ENCODE data around the gene UBE2M.
A peak's percentile ranks its signal among the peaks of the same experiment; 100 is the strongest.

The UBE2M gene

DNA sequence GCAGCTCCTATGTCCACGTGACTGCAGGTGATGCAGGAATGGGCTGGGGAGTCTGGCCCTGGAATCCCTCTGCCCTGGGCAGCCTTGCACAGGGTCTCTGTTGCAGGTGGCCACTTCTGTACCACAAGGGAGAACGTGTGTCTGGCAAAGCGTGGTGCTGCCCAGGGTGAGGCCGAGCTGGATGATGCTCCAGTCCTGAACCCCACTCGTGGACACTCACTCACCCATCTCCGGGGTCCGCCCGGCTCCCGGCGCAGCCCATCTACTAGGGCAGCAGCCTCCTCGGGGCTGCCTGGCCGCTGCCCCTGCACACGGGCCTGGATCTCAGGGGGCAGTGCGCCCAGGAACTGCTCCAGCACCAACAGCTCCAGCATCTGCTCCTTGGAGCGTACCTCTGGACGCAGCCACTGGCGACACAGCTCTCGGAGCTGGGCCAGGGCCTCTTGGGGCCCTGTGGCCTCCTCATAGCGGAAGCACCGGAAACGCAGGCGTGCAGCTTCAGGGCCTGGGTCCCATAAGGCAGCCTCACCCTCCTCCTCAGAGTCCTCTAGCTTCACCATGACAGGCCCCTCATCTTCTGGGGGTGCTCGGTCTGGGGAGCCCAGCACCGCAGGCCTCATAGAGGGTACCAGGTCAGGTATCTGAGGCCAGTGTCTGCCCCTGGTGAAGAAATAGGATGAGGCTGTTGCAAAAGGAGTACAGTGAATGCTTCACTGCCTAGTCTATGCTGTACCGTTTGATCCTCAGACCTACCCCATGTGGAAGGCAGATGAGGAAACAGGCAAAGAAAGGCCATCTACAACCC is 12.6 kb upstream of the UBE2M start:
- DNase-seq (ENCODE audit: low read depth) = no peak

DNA sequence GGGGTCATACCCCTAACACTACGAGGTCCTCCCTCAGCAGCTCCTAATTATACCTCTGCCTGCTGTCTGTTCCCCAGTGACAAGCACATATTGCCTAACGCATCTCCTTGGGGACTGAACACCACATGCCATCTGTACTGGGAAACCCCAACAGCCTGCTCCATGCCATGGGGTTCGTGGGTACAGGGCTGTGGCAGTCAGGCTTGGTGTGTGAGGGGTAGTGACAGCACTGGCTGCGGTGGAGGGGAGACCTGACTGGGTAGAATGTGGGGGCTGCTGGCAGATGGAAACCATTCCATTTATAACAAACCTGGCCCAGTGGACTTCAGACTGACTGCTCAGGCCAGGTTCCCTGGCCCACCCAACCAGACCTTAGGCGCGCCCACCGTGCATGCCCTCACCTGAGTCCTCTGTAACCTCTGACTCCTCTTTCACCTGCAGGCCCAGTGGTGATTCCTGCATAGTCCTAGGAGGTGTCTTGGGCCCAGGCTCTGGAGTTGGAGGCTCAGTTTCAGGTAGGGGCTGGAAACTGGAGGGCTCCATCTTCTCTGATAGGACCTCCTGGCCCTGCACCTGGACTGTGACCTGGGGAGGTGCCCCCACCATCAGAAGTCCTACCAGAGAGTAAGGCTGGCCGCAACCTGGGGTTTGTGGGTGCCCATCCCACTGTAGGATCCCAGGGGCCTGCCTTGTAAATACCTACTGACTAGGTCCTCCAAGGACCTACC is 11.7 kb upstream of the UBE2M start:
- no peak for DNase-seq (ENCODE audit: low read depth)

DNA sequence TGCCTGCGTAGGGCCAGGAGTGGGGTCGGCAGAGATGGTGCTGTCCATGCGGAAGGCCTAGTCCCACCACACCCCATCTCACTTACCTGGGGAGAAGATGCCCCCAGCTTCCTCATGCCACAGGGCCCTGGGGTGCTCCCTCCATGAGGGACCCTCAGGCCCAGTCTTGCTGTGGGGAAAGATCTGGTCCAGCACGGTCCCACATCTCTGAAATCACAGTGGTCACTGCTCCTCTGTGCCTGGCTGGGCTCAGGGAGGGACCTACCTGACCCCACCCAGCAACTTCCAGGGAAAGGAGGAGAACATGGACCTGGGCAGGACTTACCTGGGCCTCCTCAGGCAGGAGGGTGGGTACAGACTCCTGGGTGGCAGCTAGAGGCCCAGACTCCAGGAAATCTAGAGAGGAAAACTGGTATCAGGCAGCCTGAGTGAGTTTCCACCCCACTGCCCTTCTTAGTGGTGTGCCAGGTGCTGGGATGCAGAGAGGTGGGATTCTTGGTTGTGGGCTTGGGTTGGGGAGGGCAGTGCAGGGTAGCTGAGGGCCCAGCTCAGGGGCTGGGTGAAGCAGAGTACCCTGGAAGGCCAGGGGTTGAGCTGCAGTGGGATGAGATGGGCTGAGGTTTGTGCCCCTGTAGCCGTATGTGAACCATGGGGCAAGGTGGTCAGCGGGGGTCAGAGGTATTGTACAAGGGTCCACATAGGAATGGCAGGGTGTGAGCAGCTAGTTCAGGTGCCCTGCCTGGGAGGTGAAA is 11.0 kb upstream of the UBE2M start:
- DNase-seq (ENCODE audit: low read depth) = no peak

DNA sequence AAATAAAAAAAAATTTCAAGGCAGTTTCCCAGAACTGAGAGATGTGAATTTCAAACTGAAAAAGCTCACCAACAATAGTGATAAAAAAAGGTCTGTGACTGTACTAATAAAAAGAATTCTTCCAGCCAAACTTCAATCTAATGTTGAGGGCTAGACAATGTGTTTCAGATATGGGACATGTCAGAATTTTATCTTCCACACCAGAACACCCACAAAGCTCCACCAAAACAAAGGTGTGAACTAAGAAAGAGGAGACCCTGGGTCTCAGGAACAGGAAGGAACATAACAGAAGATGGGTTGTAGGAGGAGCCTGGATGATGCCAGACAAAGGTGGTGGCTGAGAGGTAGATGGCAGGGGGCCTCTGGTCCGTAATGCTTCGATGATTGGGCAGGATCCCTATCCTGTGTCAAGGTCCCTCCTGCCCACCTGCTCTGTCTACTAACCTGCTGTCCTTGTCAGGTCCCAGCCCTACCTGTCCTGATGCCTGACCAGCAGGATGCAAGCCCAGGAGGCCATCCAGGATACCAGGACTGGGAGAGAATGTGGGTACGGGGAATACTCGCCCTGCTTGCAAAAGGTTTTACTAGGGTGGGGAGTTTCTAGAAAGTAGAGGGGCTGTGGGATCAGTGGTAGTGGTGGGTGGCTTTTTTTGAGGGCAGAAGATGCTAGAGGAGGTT is 10.2 kb upstream of the UBE2M start:
- no peak for DNase-seq (ENCODE audit: low read depth)

DNA sequence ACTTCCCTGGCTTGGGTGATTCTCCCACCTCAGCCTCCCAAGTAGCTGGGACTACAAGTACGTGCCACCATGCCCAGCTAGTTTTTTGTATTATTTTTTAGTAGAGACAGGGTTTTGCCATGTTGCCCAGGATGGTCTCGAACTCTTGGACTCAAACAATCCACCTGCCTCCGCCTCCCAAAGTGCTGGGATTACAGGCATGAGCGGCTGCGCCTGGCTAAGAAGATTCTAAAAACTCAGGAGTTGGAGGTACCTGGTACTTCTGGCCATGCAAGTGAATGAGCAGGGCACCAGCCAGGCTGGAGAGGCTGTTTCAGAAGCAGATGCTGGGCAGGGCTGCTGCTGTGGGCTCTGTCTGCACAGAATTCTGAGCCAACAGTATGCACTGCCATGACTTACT is 8.6 kb upstream of the UBE2M start:
- DNase-seq (ENCODE audit: low read depth) = no peak

DNA sequence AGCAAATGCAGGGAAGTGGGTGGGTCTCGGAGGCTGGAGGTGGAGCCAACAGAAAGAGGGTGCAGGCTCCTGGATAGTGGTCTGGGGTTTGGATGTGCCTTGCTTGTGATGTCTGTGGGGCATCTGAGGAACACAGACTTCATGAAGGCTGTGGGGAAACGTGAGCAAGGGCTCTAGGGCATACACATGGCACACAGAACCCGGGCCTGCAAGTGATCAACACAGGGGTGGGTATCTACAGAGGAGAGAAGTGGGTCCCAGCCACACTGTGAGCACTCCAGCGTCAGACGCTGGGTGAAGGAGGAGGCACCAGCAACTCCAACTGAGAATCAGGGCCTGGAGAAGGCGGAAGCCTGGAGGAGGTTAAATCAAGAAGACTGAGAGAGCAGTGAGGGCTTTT is 5.4 kb upstream of the UBE2M start:
- DNase-seq (ENCODE audit: low read depth) = no peak

DNA sequence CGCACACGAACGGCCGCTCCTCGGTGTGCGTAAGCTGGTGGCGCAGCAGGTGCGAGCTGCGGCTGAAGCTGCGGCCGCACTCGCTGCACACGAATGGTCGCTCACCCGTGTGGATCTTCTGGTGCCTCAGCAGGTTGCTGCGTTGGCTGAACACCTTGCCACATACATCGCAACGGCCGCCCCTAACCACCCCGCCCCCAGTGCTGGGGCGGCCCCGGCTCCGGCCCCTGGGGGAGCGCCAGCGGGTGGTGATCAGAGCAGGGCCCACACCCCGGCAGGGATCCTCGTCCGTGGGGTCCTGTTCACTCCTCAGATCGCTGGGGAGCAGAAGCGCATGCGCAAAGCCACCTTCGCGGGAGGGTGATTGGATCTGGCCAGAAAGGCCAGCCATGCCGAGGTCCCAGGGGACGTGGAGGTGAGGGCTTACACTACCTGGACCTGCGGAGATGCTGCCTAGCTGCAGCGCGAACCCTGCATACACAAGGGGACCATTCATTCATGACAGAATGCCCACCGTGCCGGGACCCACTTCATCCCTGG is 4.7 kb upstream of the UBE2M start:
- DNase-seq (ENCODE audit: low read depth) = no peak

DNA sequence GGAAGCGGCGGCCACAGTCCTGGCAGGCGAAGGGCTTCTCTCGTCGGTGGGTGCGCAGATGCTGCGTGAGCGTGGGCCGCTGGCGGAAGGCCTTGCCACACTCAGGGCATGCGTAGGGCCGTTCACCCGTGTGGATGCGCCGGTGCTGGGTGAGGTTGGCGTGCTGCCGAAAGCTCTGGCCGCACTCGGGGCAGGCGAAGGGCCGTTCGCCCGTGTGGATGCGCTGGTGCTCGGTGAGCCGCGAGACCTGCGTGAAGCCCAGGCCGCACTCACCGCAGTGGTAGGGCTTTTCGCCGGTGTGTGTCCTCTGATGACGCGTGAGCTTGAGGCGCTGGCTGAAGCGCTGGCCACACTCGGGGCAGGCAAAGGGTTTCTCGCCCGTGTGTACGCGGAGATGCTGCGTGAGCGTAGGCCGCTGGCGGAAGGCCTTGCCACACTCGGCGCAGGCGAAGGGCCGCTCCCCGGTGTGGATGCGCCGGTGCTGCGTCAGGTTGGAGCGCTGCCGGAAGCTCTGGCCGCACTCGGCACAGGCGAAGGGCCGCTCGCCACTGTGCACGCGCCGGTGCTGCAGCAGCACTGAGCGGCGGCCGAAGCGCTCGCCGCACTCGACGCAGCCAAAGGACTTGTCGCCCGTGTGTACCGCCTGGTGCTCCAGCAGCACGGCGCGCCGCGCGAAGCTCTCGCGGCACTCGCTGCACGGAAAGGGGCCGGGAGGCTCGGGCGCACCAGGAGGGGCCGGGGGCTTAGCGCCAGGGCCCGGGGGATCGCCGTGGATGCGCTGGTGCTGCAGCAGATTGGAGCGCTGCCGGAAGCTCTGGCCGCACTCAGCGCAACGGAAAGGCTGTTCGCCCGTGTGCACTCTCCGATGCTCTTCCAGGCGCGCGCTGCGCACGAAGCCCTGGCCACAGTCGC is 4.0 kb upstream of the UBE2M start:
- DNase-seq (ENCODE audit: low read depth) = no peak

DNA sequence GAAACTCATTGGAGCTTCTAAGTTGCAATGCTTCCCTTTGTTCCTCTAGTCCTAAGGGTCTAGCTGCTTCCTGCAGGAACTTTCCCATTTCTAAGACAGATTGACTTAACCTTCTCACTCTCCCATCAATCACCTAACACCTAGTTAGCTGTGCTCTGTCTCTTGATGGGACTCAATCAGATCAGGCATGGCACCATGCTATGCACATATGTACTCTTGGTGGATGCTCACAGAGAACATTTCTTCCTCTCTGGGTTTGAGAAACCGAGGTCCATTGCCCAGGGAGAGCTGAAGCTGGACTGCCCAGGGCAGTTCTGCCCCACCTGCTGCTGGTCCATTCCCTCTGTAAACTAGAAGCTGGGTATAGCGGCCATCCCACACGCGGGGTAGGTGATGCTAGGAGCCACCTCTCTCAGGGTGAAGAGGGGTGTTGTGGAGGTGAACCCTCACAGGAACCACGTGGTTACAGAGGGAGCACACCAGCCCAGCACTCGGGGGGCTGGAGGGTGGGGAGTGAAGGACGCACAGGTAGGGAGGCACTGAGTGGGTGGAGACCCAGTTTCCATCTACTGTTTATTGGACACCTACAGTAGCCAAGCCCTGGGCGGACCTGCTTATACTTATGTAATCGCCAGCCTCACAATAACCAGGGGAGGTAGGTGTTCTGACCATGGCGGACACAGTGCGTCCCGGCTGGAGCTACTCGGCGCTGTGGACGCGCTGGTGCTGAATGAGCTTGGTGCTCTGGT is 3.1 kb upstream of the UBE2M start:
- DNase-seq (ENCODE audit: low read depth) = no peak

DNA sequence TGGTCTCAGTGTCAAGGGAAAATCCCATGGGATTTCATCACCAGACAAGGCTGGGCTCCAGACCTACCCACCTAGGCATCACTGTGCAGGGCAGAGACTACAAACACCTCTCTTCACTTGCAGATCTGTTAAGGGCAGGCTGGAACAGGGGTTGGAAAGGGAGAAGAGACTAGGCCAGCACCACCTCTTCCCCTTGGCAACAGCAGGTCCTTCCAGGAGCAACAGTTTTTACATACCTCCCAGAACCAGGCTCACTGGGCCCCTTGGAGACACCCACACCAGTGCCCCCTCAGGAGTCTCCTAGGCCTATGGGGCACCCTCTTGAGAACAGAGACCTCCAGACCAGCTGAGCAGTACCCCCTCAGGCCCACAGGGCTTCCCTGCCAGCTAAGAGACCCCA is 2.5 kb upstream of the UBE2M start:
- DNase-seq (ENCODE audit: low read depth) = no peak

DNA sequence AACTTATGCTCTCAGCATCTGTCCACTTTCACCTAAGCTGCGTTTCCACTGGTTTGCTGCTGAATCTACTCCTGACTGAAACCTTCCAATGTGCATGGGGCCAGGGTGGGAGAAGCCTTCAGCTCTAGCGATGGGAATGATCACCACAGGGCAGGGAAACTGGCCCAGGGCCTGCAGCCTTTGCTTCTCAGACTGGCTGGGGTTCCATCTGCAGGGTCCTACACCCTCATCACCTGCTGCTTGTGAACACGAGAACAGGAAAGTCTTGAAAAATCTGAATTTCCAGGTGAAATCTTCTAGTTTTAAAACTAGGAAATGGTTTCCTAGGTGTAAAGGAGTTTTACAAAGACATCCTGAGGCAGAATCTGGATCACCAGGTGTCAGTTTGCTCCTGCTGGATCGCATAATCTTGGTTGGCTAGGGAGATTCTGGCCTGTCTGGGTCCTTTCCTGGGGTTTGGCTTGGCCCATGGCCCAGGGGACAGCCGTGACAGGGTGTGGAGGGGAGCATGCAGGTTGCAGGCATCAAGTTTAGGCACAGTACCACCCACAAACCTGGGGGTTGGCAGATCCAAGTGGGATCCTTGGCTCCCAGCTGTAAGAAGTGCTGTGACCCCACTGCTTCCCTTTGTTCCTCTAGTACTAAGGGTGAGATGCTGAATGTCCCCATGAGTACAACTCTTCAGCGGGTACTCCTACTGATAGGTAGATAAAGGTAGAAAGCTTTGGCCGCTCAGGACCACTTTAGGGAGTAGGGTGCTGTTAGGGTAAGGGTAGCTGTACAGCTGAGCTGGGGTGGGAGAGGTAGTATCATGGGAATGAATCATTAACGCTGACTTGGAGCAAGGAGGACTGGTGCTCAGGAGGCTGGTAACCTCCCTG is 1.8 kb upstream of the UBE2M start:
- DNase-seq (ENCODE audit: low read depth) = no peak

DNA sequence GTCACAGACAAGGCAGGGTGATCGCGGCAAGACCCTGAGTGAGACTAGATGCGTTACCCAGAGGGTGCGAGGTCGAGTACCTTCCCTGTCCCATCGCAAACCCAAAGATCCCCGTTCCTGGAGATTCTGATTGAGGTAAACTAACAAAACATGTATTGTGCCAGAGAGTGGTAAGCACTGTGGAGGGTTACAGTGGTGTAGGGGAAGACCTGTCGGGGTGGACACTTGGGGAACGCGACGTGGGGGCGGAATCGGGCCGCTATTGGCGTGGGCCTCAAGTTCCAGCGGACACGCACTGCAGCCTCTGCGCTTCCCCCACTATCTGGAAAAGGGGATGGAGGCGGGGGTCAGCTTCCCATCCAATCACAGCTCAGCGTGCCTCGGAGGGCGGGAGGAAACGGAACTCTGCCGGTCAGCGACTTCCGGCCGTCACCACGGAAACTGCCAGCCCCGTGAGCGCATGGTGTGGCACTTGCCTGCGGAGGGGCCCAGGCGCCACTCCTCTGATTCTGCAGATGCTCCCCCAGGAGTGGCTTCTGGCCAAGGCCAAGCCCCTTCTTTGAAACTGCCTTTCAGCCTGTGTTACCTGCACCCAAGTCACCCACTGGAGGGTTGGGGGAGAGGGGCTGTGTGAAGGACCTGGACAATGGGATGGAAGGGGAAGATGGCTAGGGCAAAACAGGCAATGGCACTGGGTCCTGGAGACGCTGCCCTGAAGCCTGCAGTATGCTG is 1.0 kb upstream of the UBE2M start:
- peak; percentile 74 for DNase-seq (ENCODE audit: low read depth)

DNA sequence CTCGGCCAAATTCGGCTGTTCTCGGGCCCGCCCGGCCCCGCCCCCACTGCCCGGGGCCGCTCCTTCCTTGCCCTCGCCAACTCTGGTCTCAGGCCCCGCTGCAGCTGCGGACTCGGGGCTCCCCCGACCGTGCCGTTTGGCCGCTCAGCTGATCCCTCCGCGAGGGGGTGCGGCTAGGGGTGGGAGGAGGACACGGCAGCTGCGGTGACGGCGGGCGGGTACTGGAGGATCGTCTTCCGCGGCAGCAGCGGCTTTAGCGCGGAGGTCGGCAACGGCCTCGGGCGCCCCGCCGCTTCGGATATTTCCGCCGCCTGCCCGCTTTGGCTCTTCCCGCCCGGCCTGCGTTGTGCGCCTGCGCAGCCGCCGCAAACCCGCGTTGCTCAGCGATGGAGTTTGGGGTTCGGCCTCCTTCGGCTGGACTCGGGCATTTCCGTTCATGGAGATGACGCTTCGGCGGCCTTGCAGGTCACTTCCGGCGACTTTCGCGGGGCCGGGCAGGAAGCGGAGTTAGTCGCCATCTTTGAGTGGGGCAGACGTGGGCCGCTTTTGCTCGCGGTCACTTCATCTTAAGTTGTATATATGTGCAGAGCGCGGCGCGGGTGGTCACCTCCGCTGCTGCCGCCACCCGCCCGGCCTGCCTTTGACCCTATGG is 338 bp upstream of the UBE2M start:
- peak; percentile 100 for DNase-seq (ENCODE audit: low read depth)

DNA sequence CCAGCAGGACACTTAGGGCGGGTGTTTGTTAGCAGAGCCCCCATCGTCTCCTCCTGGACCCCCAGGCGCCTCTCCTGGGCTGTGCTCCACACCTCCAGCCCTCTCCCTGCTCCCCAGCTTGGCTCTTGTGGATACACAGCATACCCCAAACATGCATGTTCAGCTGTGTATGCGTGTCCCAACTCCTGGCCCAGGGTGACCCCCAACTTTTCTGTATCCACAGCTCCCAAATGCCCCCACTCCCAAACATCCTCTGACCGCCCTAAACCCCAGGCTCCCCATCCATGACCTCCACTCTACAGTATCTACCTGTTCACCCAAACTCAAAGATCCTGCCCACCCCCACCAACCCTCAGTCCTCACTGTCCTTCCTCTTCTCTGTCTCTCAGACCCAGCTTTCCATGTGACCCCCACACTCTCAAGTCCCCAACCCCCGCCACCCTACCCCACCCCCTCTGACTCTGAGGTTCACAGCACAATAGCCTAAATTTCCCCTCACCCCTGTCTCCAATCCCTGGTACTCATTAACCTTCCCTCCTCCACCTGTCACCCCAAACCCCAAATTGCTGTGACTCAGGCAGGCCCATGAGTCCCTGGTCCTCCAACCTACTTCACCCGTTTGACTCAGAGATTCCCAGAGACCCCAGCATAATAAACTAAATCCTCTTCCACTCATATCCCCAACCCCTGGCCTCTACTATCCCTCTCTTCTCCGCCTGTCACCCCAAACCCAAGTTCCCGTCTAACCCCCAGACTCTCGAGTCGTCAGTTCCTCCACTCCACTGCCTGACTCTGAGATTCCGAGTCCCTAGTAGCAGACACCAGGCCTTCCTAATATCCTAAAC is 968 bp downstream of the UBE2M start:
- no peak for DNase-seq (ENCODE audit: low read depth)

DNA sequence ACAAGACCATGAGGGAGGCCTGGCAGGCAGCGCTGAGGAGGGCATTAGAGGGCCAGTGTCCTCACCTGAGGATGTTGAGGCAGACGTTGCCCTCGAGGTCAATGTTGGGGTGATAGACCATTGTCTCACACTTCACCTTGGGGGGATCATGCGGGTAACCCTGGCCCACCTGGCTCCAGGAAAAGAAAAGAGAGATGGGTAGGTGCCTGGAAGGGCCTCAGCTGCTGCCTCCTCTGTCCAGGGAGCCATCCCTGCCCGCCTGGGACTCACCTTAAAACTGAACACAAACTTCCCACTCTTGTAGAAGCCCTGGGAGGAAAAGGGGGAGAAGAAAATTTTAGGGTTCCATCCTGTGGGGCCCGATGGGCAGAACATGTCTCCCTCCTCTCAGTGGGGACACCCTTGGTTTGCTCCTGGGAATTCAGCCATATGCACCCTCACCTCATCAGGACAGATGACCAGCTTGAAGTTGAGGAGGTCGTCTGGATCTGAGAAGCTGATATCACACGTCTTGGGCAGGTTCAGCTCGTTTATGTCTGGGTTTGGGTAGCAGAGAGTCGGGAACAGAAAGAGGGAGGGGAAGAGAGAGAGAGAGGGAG is 1.7 kb downstream of the UBE2M start:
- DNase-seq (ENCODE audit: low read depth) = no peak

DNA sequence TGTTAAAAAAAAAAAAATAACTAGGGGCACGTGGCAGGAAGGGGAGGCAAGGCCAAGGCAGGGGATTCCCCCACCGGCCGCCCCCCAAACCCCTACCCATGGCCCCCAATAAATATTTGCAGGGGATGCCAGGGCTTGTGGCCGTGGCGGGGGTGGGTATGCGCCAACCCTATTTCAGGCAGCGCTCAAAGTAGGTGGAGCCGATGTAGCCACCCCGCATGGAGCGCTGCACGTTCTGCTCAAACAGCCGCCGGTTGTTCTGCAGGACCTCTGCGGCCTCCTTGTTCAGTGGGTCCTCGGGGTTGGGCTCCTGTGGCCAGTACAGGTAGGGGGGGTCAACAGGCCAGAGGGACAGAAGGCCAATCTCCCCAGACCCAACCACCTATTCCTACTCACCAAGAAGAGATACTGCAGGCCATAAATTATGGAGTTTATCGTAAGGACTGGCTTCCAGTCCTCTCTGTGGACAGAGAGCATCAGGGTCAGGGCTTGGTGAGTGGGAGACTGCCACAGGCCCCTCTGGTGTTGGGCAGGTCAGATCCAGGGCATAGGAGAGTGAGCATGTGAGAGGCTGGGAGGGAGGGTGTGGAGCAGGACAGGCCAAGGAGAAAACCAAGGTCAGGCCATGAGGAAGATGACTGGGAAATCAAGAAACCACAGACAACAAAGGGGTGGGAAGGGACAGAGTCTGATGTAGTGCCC is 2.3 kb downstream of the UBE2M start:
- DNase-seq (ENCODE audit: low read depth) = no peak
